GM19328 (cell line): ENCODE measurements around the gene AK2.
"Not testable (repeated sequence)": the region's sequence is repeated elsewhere in the genome, so short reads cannot be mapped to it uniquely, and the experiment has no call there.

Source experiments
- ATAC-seq: cut with Tn5 transposase; IDR thresholded peaks from one replicate; pipeline ENCODE4 v1.9.1; 2021; ENCODE audit warnings: mild to moderate bottlenecking, moderate library complexity; ENCODE audit not compliant: unreplicated experiment

The AK2 gene

GRCh38 chr1:33055210-33056008 lies 18.7 kb upstream of the AK2 start:
- no peak for ATAC-seq

DNA sequence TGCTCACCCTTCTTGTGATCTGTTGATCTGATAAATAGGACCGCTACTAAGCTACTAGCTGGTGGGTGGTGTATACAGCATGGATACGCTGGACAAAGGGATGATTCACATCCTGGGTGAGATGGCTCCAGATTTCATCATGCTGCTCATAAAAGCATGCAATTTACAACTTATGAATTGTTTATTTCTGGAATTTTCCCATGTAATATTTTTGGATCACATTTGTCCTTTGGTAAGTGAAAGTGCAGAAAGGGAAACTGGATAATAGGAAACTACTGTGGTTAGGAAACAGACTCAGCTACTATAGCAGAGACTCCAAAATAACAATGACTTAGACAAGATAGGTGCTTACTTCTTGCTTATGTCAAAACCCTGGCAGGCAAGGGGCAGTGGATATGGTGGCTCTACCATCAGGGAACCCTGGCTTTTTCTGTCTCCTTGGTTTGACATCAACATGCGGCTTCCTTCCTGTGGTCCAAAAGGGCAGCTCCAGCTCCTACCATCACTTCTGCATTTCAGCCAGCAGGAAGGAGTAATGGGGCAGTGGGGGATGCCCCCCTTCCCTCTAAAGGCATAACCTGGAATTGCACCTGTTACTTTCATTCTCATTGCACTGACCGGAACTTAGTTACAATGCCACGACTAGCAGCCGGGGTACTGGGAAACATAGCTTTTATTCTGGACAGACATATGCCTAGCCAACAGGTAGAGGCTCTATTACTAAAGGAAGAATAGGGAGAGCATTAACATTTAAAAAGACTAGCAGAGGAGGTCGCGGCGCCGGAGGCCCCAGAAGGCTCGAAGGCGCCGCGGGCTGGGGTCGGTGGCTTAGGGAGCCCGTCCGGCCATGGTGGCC lies 13.8 kb upstream of the AK2 start:
- no peak for ATAC-seq

DNA sequence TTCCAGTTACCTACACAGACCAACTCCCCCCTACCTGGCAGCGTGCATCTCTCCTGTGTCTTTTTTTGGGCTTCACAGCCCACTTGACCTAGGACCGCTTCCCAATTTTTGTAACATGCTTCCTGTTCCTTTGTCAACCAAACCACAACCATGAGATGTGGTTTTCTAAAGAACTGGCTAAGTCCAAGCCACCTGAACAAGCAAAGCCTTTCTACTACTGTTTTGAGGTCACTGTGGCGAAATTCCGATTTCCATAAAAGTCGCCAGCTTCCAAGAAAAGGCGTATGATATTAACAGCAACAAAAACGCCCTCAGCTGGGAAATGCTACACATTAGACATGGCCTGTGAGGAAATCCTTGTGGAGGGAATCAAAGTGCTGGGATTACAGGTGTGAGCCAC lies 12.7 kb upstream of the AK2 start:
- ATAC-seq: no peak

- ATAC-seq: no peak
Measured at GRCh38 chr1:33048426-33048825, 11.7 kb upstream of the AK2 start.

DNA sequence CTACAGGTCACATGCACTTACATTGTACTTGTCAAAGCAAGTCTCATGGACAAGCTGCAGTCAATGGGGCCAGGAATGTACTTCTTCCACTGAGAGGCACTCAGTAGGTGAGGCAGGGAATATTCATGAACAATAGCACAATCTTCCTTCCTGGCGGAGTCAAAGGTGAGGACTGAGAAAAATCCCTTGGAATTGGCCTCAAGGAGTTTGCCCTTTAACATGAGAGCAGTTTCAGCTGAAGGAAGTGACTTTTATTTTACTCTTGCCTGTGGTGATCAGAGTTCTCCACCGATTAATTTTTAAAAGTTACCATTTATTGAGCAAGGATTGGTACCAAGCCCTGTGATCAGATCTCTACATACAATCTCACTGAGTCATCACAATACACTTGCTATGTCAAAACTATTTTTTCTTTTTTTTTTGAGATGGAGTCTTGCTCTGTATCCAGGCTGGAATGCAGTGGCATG lies 11.2 kb upstream of the AK2 start:
- no peak for ATAC-seq

DNA sequence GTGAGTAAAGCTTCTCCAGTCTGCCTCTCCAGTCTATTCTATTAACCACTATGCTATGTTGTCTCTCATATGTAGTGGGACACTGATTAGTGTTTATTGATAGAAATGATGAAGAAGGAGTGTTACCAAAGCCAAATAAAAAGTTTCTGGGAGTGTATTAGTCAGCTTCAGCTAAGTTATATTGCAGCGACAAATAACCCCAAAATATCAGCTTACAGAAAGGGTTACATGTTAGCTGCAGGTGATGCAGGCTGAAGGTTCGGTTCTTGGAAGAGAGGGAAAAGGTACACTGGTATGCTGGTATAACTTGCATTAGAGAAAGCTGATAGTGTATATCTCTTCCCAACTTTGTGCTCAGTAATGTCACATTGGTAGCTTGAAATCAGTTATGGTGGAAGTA lies 10.6 kb upstream of the AK2 start:
- ATAC-seq: no peak

DNA sequence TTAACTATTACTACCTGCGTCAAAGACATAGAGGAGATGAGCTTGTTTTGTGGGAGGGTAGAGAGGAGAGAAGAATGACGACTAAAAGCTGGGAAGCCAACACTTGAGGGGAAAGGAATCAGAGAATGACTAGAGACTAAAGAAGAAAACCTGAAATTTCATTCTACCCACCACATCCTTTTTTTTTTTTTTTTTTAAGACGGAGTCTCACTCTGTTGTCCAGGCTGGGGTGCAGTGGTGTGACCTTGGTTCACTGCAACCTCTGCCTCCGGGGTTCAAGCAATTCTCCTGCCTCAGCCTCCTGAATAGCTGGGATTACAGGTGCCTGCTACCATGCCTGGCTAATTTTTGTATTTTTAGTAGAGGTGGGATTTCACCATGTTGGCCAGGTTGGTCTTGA lies 9.6 kb upstream of the AK2 start:
- ATAC-seq: not testable (repeated sequence)

DNA sequence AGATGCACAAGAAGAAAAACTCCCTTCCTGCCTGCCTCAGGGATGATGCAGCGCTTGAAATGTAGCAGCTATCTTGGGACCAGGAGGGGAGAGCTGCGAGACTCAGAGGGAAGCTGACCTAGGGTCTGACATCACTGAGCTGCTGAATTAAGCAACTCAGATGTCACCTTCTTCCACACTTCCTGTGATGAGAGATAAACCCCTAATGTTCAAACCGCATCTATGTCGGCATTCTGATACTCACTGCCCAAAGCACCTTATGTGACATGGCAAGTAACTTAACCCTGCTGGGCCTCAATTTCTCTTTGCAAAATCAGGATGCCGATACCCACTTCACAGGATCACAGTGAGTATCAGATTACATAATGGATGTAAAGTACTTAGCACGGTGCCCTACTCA lies 9.1 kb upstream of the AK2 start:
- no peak for ATAC-seq

DNA sequence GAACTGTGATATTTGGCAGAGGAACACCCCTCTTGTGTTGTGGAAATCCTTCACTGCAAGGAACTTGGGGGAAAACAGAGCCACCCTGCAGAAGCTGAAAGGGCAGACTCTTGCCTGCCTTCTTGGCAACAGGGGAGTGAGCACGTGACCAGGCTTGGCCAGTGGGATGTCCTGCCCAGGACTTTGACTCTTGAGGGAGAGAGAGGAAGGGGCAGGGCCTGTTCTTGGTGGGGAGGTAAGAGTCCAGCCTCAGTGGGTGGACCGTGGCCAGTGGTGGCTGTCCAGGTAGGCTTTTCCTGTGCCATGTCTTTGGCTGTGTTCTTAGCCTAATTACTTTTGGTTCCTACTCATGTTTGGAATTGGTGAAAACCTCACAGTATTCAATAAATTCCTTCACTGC lies 8.6 kb upstream of the AK2 start:
- ATAC-seq: no peak

GRCh38 chr1:33043267-33044092 lies 6.8 kb upstream of the AK2 start:
- ATAC-seq: no peak

DNA sequence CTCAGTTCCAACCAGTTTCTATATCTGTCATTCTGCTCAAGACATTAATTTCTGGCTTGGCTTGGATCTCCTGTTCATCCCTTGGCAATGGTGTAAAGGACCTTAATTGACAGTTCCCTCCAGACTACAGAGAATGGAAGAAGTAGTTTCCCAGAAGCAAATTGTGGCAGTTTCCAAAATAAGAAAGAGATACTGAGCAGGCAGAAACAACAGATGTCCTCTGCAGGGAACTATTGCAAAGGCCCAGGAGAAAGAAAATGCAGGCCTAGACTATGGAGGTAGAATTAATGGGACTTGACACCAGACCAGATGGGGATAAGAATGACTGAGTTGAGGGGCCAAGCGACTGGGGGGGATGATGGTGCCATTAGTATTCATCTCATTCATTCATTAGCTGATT lies 6.1 kb upstream of the AK2 start:
- ATAC-seq: no peak

DNA sequence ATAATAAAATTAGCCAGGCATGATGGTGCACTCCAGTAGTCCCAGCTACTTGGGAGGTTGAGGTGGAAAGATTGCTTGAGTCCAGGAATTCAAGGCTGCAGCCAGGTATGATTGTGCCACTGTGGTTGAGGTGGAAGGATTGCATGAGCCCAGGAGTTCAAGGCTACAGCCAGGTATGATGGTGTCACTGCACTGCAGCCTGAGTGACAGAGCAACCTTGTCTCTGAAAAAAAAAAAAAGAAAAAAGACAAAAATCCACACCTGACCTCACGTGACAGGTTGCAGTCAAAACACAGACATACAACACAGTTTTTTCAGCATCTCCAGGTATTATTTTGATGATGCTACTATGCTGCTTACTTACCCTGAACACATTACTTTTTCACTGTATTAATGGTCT lies 4.3 kb upstream of the AK2 start:
- ATAC-seq: no peak

DNA sequence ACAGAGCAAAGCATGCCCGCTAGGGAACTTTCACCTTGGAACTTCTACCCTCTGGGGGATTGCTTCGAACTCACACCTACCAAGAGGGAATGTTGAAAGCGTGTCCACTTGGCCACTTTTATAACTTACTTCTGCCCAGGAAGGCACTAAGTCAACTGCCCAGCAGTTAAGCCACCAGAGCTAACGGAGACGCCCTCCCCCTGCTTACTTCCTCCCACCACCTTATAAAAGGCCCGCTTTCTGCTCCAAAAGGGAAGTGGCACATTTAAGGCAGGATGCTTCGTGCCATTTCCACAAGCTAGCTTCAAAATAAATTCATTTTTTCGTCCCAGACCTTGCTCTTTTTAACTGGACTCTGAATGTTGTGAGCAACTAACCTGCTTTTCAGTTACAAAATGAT lies 3.2 kb upstream of the AK2 start:
- ATAC-seq: no peak

DNA sequence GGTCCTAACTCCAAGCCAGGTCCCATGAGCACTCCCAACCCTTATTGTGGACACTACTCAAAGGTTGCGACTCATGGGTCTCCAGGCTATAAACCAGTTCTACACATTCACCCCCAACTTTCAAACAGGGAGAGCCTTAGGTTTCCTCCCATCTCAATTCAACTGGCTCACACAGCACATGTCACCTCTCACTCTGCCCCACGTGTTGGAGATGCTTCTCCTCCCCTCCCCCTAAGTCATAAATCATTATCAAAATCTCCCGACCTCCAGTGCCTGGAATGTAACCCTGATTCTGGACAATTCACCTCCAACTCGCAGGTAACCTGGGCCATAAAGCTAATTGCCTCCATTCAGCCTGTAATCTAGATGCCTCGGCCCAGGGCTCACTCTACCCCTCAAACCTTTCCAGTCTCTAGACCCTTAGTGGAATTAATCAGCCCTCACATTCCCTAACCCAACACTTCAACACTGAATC lies 595 bp downstream of the AK2 start:
- no peak for ATAC-seq

DNA sequence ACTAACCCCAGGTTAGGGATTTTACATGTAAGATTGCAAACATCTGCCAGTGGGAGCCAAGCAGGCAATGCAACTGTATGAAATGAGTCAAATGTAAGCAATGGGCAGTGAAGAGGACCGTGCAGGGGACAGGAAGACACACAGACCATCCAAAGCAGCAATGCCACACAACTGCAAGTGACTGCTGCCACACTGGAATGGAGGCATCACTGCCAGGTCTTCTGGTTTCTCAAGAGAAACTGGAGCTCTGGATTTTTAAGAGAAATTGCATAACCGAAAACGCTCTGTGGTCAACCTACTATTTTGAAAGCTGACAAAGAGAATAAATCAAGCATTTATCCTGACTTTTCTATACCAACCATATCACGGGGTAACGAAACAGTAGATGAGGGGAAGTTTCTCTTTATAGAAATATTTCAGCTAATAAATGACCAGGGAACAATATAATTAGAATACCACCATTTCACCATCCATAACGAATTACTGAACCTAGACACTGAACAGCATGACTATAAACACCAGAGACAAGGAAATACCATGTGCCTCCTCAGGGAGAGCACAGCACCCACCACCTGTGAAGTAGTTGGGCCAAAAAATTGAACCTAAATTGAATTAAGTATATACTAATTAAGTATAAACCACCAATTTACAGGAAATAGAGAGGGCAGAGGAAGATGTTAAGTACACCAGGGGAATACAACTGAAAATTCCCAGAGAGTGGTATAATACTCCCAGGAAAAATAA lies 4.4 kb downstream of the AK2 start:
- ATAC-seq: no peak

GRCh38 chr1:33031506-33031905 lies 5.2 kb downstream of the AK2 start:
- ATAC-seq: no peak

GRCh38 chr1:33030575-33030974 lies 6.1 kb downstream of the AK2 start:
- no peak for ATAC-seq

DNA sequence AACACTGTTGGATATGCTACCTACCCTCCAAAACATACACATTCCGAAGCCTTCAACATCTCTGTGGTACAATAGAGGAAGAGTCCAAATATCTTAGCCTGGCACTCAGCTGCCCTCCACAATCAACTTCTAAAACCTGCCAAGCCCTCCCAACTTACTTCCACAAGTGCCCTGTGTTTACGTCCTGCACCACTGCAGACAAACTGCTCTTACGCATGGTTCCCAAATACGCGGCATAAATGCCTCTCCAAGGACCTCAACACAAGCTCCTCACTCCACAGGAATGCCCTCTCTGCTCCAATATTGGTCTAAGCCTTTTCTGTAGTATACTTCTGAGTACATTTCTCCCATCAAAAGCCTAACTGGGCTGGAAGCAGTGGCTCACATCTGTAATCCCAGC lies 6.8 kb downstream of the AK2 start:
- no peak for ATAC-seq

DNA sequence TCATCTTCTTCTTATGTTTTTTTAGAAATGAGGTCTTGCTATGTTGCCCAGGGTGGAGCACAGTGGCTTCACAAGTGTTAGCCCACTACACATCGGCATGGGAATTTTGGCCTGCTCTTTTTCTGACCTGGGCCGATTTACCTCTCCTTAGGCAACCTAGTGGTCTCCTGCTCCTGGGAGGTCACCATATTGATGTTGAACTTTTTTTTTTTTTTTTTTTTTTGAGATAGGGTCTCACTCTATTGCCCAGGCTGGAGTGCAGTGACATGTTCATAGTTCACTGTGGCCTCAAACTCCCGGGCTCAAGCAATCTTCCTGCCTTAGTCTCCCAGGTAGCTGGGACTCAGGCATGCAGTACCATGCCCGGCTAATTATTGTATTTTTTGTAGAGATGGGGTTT lies 7.5 kb downstream of the AK2 start:
- ATAC-seq: no peak

DNA sequence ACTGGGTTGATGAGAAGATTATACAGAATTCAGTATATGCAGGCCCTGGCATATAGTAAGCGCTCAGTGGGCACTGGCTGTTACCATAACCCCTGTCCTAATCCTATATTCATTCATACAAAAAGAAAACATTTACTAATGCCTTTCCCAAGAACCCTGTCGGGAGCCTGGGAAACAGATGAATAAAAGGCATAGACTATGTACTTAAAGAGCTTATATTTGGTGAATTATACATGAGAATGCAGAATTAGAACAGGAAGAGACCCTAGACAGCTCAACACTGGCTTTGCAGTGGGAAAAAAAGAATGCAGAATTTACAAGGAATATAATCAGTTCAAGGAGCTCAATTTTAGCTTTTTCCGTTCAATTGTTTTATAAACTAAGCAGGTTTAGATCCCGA lies 10.9 kb downstream of the AK2 start:
- no peak for ATAC-seq

DNA sequence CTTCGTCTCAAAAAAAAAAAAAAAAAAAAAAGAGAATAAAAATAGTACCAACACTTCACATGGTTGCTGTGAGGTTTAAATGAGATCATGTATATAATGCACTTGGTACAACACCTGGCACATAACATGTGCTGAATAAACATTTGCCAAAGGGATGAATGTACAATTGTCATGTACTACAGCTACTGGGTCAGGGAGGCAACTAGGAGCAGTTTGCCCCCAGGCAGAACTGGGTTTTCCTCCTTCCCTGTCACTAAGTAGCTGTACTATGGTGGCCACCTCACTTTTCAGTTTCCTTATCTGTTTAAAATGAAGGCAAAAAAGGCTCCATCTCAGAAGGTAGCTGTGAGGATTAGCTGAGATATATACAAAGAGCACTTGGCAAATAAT lies 11.5 kb downstream of the AK2 start:
- ATAC-seq: no peak
